Kidney capillary endothelial cell (primary cell): ENCODE results near the gene BUD23.
"Not testable (repeated sequence)": the region's sequence is repeated elsewhere in the genome, so short reads cannot be mapped to it uniquely, and the experiment has no call there.

Experiments used
- DNase-seq: peaks from one replicate; pipeline ENCODE4 v3.0.0-alpha.2; 2018; ENCODE audit warnings: low spot score

Gene BUD23

GRCh38 chr7:73668103-73668885 is 15.1 kb upstream of the BUD23 start:
- DNase-seq = no peak

- DNase-seq = no peak
Observed at GRCh38 chr7:73668886-73669230, 14.5 kb upstream of the BUD23 start.

GRCh38 chr7:73669288-73669701 is 14.1 kb upstream of the BUD23 start:
- DNase-seq = no peak

- DNase-seq = no peak
Observed at GRCh38 chr7:73669858-73670385, 13.5 kb upstream of the BUD23 start.

- DNase-seq = no peak
Observed at GRCh38 chr7:73671322-73671661, 12.1 kb upstream of the BUD23 start.

GRCh38 chr7:73671857-73672445 is 11.4 kb upstream of the BUD23 start:
- no peak for DNase-seq

- DNase-seq = no peak
Observed at GRCh38 chr7:73674468-73675124, 8.8 kb upstream of the BUD23 start.

GRCh38 chr7:73676062-73676461 is 7.3 kb upstream of the BUD23 start:
- not testable (repeated sequence) for DNase-seq

- DNase-seq = no peak
Observed at GRCh38 chr7:73678862-73679261, 4.5 kb upstream of the BUD23 start.

GRCh38 chr7:73679709-73680108 is 3.7 kb upstream of the BUD23 start:
- DNase-seq = no peak

- no peak for DNase-seq
Observed at GRCh38 chr7:73680501-73680900, 2.9 kb upstream of the BUD23 start.

- no peak for DNase-seq
Observed at GRCh38 chr7:73681031-73681430, 2.4 kb upstream of the BUD23 start.

- no peak for DNase-seq
Observed at GRCh38 chr7:73682745-73683055, 697 bp upstream of the BUD23 start.

GRCh38 chr7:73683788-73684693 is 644 bp downstream of the BUD23 start:
- no peak for DNase-seq

- no peak for DNase-seq
Observed at GRCh38 chr7:73685311-73685710, 1.9 kb downstream of the BUD23 start.

- no peak for DNase-seq
Observed at GRCh38 chr7:73688288-73688687, 4.9 kb downstream of the BUD23 start.

GRCh38 chr7:73690646-73691045 is 7.2 kb downstream of the BUD23 start:
- no peak for DNase-seq

- DNase-seq = no peak
Observed at GRCh38 chr7:73696372-73696771, 13.0 kb downstream of the BUD23 start.

- no peak for DNase-seq
Observed at GRCh38 chr7:73698410-73698809, 15.0 kb downstream of the BUD23 start.

GRCh38 chr7:73699370-73700068 is 16.1 kb downstream of the BUD23 start:
- DNase-seq = no peak

- no peak for DNase-seq
Observed at GRCh38 chr7:73700069-73700423, 16.6 kb downstream of the BUD23 start.

- DNase-seq = no peak
Observed at GRCh38 chr7:73700581-73701134, 17.3 kb downstream of the BUD23 start.
